NCI-H510A (cell line): Measurements from ENCODE around the gene ANKRD44.

ENCODE experiments used
- DNase-seq: peaks from one replicate; lab custom pipeline; 2025; lab: John Stamatoyannopoulos, UW

ANKRD44 gene

DNA sequence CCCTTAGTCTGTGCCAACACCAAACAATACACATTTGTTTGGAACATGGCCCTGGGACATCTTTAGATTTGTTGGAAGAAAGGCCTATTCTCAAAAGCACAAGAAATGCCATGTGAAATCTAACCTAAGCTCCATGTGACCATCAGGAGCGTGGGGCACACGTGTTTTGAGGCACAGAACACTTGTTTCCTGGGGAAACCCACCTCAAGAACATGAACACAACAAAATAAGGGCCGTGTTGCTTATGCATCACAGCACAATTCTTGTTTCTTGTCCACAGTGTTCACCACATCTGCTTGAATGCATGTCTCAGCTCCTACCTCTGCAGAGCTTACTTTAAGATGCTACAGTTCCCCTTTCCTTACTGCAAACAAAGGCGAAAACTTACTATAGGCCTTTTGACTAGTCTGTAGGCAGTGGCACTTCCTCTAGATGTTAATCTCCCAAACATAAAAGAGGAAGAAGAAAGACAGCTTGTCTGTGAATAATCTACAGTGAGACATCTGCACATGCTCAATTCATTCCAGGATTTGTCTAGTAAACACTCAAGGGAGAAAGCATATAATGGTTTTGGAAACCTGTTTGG, 165.0 kb downstream of the ANKRD44 start:
- DNase-seq, result peak; percentile 31

DNA sequence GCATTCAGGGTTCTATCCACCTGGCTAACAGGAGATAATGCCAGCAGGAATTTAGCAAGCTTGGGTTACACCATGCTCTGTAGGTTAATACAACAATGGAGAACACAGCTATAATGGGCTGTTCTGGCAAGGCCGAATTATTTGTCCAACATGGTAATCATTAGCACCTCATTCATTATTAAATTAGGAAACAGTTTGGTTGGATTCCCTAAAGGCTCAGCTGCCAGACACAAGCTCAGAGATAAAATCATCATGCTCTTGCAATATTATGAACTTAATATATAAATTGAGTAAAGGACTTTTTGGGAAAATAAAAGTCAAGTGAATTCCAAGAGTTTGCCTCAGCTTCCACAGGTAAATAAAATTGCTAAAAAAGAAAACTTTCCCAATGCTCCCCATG, 166.4 kb downstream of the ANKRD44 start:
- no peak for DNase-seq

DNA sequence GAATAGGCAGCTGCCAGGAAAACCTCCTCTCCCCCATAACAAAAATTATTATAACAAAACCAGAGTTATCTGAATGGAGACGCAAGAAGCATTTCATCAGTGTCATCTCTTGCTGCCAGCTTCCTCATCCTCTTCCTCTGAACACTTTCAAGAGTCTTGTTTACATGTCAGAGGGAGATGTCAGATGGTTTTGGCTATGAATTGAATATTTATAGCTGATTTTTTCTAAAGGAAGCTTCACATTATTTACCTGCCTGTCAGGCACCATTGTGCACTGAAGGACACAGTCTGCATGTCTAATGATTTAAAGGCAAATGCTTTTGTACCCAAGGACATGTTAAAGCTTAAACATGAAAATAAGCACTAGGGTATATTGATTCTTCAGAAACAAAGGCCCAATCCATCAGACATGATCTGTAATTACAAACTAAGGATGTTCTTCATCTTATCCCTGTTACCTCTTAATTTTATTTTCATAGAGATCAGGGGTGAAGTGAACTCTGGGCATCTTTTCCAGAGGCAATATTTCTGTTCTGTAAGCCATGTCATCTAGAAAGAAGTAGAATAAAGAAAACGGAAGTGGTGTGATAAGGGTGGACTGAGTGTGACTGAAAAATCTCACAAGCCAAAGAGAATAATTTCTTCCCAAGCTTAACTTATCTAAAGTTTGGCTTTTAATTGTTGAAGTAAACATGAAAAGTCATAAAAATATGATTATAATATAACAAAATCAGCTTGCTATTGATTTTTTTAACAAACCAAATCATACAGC, 168.7 kb downstream of the ANKRD44 start:
- no peak for DNase-seq

DNA sequence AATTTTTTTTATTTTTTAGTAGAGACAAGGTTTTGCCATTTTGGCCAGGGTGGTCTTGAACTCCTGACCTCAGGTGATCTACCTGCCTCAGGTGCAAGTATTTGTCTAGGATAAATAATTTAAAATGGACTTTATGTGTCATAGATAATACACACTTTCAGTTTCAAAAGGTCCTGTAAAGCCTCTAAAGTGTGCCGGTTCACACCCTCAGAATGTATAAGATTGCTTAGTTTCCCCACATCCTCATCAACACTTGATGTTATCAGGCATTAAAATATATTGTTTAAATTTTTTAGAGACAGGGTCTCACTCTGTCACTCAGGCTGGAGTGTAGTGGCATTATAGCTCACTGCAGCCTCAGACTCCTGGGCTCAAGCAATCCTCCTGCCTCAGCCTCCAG, 170.5 kb downstream of the ANKRD44 start:
- DNase-seq, result no peak

DNA sequence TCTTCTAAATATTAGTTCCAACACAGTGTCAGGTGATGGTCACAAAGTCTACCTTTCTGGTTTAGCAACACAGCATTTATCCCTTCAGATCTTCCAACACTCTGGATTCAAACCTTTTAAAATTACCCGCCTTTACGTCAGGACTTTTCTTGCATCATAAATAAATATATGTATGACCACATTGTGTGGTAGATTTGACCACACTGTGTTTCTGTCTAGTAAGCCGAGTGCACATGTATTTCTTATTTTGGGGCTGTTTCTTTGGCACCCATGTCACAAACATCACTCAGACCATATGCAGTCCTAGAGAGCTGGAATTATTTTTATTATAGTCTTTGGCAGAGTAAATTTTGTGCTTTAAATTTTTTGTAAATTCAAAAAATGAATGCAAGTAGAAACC, 172.1 kb downstream of the ANKRD44 start:
- DNase-seq, result no peak

DNA sequence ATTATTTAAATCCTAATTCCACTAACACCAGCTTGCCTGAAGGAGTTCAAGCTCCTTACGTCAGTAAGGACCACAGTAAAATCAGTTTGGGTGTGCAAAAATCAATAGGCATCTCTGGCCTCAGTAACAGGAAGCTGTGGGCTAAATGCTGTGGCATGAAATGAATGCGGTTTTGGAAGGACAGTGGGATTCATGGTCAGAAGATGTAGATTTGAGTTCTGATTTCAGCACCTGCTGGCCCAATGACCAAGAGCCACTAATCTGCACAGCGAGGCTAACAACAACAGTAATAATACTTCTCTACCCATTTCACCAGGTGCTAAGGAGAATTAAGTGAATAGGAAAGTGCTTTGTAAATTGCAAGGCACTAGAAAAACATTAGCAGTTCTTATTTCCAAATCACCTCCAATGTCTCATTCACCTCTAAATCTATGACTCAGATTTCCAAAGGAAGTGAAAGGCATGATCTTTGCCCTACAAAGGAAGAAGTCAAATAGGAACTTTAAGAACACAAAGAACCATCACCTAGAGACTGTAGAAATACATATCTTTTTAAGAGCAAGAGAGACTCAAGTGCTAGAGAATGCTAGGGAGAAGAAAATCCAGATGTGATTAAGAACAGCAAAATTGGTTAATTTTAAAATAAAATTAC, 172.6 kb downstream of the ANKRD44 start:
- no peak for DNase-seq

DNA sequence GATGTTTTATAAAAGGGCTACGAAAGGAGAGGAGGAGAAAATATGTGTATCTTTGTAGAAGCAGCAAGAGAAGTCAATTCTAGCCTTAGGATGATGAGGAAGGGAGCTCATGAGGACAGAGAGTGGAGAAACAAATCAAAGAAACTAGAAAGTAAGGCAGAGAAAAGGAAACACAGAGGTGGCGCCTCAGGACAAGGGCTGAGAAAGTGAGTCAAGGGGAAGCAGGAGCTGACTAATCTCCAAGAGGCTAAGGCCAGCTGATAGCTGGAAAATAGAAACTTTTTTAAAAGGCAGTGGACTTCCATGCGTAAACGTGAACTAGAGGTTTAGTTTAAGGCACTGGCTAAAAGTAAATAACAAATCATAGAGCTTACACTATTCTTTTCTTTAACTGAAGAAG, 173.3 kb downstream of the ANKRD44 start:
- no peak for DNase-seq

DNA sequence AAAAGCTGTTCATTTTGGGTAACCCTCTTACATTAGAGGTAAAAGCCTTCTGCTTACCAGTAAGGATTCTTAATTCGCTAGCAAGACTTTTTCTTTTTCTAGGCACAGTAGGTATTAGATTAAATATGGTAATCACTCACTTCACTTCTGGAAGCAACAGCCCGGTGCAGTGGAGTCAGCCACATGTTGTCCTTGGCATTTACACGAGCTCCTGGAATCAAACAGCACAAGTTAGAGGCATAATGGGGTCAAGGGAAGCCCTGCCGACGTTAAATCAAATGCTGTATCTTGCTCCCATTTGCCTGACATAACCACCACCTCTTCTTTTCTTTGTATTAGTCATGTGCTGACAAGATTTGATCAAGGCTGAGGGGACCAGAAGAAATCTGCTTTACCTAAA, 174.1 kb downstream of the ANKRD44 start:
- no peak for DNase-seq

DNA sequence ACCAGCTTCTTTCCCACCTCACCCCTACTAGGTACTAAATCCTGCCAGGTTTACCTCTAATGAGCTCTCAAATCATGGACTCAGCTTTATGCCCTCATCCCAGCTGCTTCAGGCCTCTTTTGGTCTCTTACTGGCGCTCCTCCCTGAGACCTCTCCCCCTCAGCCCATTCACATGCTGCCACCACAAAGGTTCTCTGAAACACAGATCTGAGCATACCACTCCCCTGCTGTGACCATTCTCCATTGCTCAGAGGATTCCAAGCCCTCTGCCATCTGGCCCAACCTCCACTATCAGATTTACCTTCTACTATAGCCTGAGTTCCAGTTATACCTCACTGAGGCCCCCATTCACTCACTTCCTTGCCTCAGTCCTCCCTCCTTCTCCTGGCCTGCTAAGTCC, 174.8 kb downstream of the ANKRD44 start:
- no peak for DNase-seq

DNA sequence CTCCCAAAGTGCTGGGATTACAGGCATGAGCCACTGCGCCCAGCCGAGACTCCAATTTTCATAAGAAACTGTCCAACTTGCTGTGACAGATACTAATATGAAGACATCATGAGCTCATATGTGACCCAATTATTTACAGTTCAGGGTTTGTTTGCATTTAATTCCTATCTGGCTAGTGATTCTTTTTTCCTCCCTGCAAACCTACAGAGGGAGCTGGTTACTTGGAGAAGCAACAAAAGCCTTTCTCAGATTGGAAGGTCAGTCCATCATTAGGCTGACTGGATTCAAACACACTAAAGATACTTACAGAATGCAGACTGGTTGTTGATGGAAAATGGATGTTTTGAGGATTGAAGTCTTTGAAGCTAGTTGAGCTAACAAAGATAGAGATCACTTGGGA, 176.4 kb downstream of the ANKRD44 start:
- DNase-seq, result no peak

DNA sequence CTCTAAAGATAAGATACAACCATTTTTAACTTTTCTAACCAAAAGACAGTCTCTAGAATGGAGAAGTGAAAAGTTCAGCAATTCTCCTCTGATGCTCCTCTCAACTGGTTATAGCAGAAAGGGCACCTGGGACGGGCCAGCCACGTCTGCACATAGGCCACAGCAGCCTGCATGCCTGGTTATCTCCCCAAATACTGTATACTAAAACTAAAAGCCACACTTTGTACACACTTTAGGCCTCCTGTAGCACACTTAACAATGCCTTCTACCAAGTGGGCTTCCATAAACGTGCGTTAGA, 179.1 kb downstream of the ANKRD44 start:
- no peak for DNase-seq

DNA sequence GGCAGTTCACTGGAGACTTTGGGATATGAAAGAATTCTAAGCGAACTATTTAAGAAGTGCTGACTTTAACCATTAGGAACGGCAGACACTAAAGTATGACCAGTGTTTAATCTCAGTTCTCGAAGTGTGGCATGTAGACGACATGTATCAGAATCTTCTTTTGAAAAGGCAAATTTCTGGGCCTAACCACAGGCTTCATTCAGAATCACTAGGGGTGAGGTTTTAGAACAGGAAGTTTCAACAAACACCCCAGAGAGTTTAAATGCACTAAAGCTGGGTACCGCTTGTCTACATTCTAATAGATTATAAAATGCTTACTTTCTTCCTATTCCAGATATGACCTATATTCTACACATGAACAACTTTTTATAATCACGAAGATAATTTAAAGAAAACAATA, 180.3 kb downstream of the ANKRD44 start:
- no peak for DNase-seq

DNA sequence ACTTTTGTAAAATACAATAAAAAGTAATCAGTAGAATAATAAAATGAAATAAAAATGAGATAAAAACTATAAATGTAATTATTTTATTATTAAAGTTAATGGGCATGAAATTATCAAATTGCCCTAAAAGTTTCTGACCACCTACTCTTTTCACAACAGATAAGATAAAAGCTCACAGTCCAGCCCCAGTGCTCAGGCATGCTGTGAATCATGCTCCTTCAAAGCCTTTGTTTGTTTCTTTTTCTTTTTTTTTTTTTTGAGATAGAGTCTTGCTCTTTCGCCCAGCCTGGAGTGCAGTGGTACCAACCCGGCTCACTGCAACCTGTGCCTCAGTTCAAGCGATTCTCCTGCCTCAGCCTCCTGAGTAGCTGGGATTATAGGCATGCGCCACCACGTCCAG, 181.7 kb downstream of the ANKRD44 start:
- DNase-seq, result no peak

DNA sequence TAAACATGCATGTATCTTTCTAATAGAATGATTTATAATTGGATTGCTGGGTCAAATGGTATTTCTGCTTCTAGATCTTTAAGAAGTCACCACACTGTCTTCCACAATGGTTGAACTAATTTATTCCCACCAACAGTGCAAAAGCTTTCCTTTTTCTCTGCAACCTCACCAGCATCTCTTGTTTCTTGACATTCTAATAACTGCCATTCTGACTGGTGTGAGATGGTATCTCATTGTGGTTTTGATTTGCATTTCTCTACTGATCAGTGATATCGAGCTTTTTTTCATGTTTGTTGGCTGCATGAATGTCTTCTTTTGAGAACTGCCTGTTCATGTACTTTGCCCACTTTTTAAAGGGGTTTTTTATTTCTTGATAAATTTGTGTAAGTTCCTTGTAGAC, 182.5 kb downstream of the ANKRD44 start:
- no peak for DNase-seq

DNA sequence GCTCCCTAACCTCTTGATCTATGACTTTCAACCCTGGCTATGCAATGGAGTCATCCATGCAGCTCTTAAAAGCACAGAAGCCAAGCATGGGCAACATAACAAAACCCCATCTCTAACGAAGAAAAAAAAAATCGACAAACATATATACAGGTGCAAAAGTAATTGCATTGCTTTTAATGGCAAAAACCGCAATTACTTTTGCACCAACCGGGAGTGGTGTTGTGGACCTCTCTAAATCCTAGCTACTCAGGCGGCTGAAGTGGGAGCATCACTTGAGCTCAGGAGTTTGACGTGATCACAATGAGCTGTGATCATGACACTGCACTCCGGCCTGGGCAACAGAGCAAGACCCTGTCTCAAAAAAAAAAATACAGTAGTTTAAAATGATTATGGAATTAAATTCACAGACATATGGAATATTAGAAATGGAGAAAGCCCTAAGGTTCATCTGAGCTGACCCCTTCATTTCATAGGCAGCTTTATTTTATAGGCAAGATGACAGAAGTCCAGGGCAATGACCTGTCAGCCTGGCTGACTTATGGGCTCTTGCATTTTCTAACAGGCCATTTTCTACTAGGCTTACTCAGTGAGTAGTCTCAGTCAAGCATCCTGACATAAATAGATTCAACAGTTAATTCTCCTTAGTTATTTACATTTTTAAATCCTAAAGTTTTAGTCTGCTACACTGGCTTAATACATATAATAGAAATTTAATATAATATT, 183.8 kb downstream of the ANKRD44 start:
- no peak for DNase-seq

DNA sequence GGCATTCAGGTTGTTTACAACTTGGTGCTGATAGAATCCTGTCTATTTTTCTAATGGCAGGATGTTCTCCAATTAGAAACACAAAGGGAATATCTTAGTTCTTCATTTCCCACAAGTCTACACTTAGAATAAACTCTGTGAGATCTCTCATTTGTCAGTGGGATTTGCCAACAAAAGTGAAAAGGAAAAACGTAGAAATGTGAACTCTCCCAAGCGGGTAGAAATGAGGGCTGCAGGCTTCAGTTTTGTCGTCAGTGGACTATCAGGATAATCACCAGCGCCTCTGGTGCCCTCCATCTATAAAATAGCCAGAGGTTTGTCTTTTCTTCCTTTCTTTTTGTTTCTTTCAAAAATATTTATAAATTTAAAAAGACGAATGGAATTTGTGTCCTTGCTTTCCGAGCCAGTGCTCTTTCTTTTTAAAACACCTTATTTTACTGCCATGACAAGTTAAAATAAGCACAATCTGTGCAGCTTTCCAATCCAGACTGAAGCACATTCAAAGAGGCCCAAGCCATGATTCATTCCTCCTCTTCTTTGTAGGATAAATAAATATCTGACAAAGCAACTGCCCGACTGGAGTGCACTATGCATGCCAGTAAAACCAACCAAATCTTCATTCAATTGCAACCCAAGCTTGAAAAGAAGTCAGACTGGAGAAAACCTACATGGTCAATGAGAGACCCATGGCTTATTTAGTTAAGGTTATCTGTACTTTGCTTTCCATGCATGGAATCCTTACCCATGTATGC, 185.8 kb downstream of the ANKRD44 start:
- DNase-seq, result no peak

DNA sequence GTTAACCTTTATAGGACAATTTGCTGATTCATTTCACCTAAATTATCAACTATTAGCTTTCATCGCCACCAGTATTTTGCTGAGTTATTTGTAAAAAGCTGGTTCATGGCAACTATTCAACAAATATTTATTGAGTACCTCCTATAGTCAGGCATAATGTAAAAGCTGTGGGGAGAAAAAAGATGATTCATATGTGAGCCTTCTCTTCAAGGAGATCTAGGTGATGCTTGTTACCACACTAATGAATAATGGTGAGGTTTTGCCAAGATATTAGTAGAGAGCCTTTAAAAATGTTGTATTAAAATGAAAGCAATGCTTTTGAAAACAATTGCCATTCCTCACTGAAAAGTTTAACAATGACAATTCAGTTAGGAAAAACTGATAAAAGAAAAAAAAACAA, 187.8 kb downstream of the ANKRD44 start:
- no peak for DNase-seq

DNA sequence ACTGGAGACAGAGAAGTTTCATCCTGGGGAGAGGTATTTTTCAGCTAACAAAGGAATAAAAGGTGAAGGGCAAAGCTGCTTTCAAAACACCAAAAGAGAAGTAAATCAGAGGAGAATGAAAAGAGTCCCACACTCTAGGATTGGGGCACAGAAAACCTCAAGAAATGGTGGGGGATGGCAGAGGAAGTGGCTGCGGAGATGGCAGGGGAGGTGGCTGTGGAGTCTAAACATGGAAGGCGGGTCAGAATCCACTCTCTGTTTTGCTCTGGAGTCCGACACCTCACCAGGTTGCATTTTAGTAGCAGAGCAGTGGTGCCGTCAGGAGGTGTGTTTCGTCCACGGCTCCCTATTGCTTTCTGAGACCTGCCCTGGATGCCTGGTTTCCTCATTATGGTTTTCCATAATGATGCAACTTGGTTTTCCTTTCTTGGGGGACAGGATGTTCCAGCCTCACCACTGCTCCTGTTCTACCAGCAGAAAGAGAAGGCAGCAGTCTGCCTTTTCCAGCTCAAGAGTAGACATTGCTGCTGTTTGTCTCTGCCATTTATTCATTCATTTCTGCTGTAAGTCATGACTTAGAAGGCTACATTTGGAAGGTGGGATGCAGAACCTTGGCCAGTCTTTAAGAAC, 188.7 kb downstream of the ANKRD44 start:
- DNase-seq, result no peak

DNA sequence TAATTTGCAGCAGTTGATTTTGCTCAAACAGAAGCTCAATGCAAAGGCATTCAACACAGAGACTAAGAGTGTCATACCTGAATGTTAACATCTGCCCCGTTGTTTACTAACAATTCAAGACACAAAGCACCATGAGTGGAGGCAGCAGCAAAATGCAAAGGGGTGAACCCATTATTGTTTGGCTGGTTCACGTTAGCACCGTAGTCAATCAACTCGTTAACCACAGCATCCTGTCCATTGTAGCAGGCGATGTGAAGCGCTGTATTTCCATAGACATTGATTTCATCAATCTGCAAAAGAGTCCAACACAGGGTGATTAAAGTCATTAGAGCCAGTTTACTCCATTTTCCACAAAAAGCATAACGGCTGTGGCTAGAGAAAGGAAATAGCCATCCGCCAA, 189.3 kb downstream of the ANKRD44 start:
- DNase-seq, result no peak

DNA sequence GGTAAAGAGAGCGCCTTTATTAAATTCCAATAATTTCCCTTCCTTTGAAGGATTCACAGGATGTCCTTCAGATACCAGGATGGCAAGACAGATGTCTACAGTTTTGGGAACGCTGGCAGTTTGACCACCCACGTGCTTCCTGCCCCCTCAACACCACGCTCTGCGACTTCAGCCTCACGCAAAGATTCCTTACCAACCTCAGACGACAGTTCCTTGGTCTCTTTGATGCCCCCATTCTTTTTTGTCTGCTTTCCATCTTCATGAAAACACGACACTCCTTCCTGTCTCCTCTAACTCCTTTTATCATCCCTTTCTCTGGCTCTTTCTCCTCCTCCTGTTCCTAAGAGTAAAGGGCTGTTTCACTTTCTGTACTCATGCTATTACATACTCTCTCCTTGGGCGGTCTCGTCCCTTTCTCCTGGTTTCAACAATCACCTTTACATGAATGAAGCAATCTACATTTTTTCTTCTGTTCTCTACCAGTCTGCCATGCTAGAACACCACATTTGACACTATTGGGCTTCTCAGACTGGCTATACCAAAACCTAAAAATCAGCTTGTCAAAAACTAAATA, 194.2 kb downstream of the ANKRD44 start:
- DNase-seq, result no peak

DNA sequence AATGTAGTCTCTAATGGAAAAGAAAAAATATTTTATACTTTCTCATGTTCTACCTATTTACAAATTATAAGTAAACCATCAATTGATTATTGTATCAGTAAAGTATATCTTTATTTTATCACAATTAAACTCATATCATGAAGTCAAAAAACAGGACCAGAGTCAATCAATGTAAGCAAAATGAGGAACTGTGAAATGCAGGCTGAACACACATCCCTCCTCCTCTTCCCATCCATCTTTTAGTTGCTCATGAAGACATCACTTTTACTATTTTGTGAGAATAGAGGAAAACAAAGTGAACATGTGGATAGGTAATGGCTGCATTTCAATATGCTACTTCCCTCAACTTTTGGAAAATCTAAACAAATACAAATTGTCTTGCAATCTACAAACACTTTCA, 195.3 kb downstream of the ANKRD44 start:
- DNase-seq, result no peak
